IMR-90 (cell line): ENCODE data around the gene AP4S1.

Source experiments
- CTCF ChIP-seq: conservative IDR thresholded peaks from 2 replicates; pipeline ENCODE4 v1.5.1; 2012; ENCODE audit warnings: mild to moderate bottlenecking, low read depth, low read length, improper control_type of control experiment
- USF2 ChIP-seq: fragments of 150-350 bp; IDR thresholded peaks from 2 replicates; pipeline ENCODE4 v1.6.1; 2017; ENCODE audit warnings: mild to moderate bottlenecking, antibody characterized with exemption, low read length, low read depth

GRCh38 chr14:31071151-31071550 lies 45.7 kb downstream of the AP4S1 start:
- no peak for TF ChIP-seq CTCF
- TF ChIP-seq USF2 = no peak
